K562 (cell line): ENCODE results near the gene SNX12. TPM values are rescaled to one million over a fixed set of nuclear protein-coding genes. Genes with fewer than 3 reads are reported as not detected.

Experiments used
- ATAC-seq: fragments of 200-7000 bp; cut with Tn5 transposase; 3 replicates; pipeline ENCODE4 v1.9.1; 2020; ENCODE audit warnings: moderate library complexity
- Bru-seq: library from RNA; stranded (reverse); fragments of 400-500 nt; gene quantifications from one replicate; lab custom pipeline; 2021; lab: Mats Ljungman, UMichigan
- BruChase-seq, 2 experiments: library from RNA; stranded (reverse); fragments of 400-500 nt; gene quantifications; one replicate each; lab custom pipeline; 2021; lab: Mats Ljungman, UMichigan
- BruUV-seq: library from RNA; stranded (reverse); fragments of 400-500 nt; replicated peaks from 2 replicates; lab custom pipeline; 2021; lab: Mats Ljungman, UMichigan
- CTCF ChIA-PET: fragments of 300-600 bp; formaldehyde crosslinking; extraction: SDS; loops from one replicate; lab custom pipeline; 2021; ENCODE audit warnings: low intra/inter-chr PET ratio; lab: Yijun Ruan, JAX
- POLR2A ChIA-PET: fragments of 300-600, 350-650 bp; sonication (Branson Sonifier 250); formaldehyde crosslinking; extraction: SDS; loops from one replicate; lab custom pipeline; 2021; ENCODE audit warnings: antibody characterized with exemption, inconsistent platforms; lab: Yijun Ruan, JAX
- DNase-seq, 4 experiments: peaks; one replicate each; pipeline versions ENCODE4 v3.0.0 to v3.0.0-alpha.2; 2011 to 2018; ENCODE audit warnings: low spot score in 3 of 4, mixed read lengths in 3 of 4; ENCODE audit errors: extremely low read depth in 1 of 4
- FAIRE-seq: peaks from 2 replicates; lab custom pipeline; 2011; peaks lifted over from hg19 to GRCh38; lab: Jason Lieb, UNC
- H2AFZ ChIP-seq: 2 replicates; pipeline ENCODE4 v1.6.0; 2011; ENCODE audit warnings: low read depth, low read length, control low read depth, inconsistent platforms
- H3K27ac ChIP-seq: fragments of 200-600 bp; 3 replicates; pipeline ENCODE4 v1.8.0; 2011; ENCODE audit warnings: low read depth, mild to moderate bottlenecking, control low read depth, inconsistent platforms, low read length, moderate library complexity, mixed read lengths; ENCODE audit errors: extremely low read depth
- H3K27me3 ChIP-seq, 2 experiments: fragments of 300-600 bp in 1 of 2; 2 replicates in 1 of 2; 3 replicates in 1 of 2; pipeline versions ENCODE4 v1.6.0 to v1.8.0; 2011; ENCODE audit warnings: inconsistent platforms in 2 of 2, low read length in 2 of 2, mild to moderate bottlenecking in 1 of 2, mixed read lengths in 1 of 2, moderate library complexity in 1 of 2; ENCODE audit not compliant: control insufficient read depth in 2 of 2, insufficient read depth in 2 of 2
- H3K36me3 ChIP-seq: fragments of 300-600 bp; 3 replicates; pipeline ENCODE4 v1.8.0; 2011; ENCODE audit warnings: mild to moderate bottlenecking, low read length, inconsistent platforms; ENCODE audit not compliant: control insufficient read depth, insufficient read depth
- H3K4me1 ChIP-seq, 2 experiments: fragments of 200-600 bp in 1 of 2; replicated peaks in 1 of 2; 2 replicates in 1 of 2; 3 replicates in 1 of 2; pipeline versions ENCODE4 v1.5.1 to v1.8.0; 2011; ENCODE audit warnings: inconsistent platforms in 2 of 2, low read length in 2 of 2, mild to moderate bottlenecking in 1 of 2, mixed read lengths in 1 of 2, moderate library complexity in 1 of 2; ENCODE audit not compliant: control insufficient read depth in 2 of 2, insufficient read depth in 2 of 2
- H3K4me2 ChIP-seq: 2 replicates; pipeline ENCODE4 v1.6.1; 2011; ENCODE audit warnings: low read length, control low read depth, inconsistent platforms, mixed read lengths; ENCODE audit not compliant: insufficient read depth
- H3K4me3 ChIP-seq: fragments of 200-600 bp; sonication (generic), shearing (Covaris generic); 2 replicates; pipeline ENCODE4 v1.5.1; 2016; ENCODE audit warnings: control low read depth, inconsistent platforms
- H3K79me2 ChIP-seq: fragments of 200-600 bp; 3 replicates; pipeline ENCODE4 v1.8.0; 2011; ENCODE audit warnings: low read length, inconsistent platforms; ENCODE audit not compliant: control insufficient read depth, insufficient read depth
- H3K9ac ChIP-seq, 2 experiments: 2 replicates each; pipeline versions ENCODE4 v1.6.0 to v1.6.1; 2011; ENCODE audit warnings: low read depth in 2 of 2, low read length in 2 of 2, control low read depth in 1 of 2, inconsistent platforms in 1 of 2, mild to moderate bottlenecking in 1 of 2, mixed read lengths in 1 of 2; ENCODE audit not compliant: insufficient read depth in 1 of 2
- H3K9me1 ChIP-seq: one replicate; pipeline ENCODE4 v1.6.0; 2011; ENCODE audit warnings: inconsistent platforms, mild to moderate bottlenecking, low read length, moderate library complexity; ENCODE audit not compliant: control insufficient read depth, insufficient read depth
- H3K9me3 ChIP-seq: replicated peaks from 2 replicates; pipeline ENCODE4 v1.5.1; 2011; ENCODE audit warnings: low read depth, low read length, inconsistent platforms; ENCODE audit not compliant: control insufficient read depth, insufficient read depth
- H4K20me1 ChIP-seq: replicated peaks from 2 replicates; pipeline ENCODE4 v1.6.1; 2011; ENCODE audit warnings: low read length, inconsistent platforms, mixed read lengths; ENCODE audit not compliant: control insufficient read depth, insufficient read depth
- BHLHE40 ChIP-seq: IDR thresholded peaks from 2 replicates; pipeline ENCODE4 v1.6.1; 2011; ENCODE audit warnings: low read length, improper control_type of control experiment
- DMBX1 ChIP-seq: fragments of 250-450 bp; sonication (Bioruptor Pico); IDR thresholded peaks from 2 replicates; pipeline ENCODE4 v1.8.0; 2022; ENCODE audit warnings: inconsistent platforms, mild to moderate bottlenecking, moderate library complexity, borderline replicate concordance
- EWSR1 ChIP-seq: fragments of 450-650 bp; IDR thresholded peaks from 2 replicates; pipeline ENCODE4 v1.6.1; 2018; ENCODE audit warnings: borderline replicate concordance, mild to moderate bottlenecking, low read depth, moderate library complexity; ENCODE audit not compliant: partially characterized antibody
- GATA2 ChIP-seq: sonication (generic); formaldehyde crosslinking; IDR thresholded peaks from 2 replicates; pipeline ENCODE4 v1.4.0; 2020; ENCODE audit warnings: mild to moderate bottlenecking, missing genetic modification reagents
- HCFC1 ChIP-seq: IDR thresholded peaks from 2 replicates; pipeline ENCODE4 v1.6.1; 2012; ENCODE audit warnings: low read depth, low read length, improper control_type of control experiment
- HEY1 ChIP-seq: fragments of 250-450 bp; sonication (Bioruptor Pico); IDR thresholded peaks from 2 replicates; pipeline ENCODE4 v1.5.0; 2020; ENCODE audit warnings: mild to moderate bottlenecking, moderate library complexity, borderline replicate concordance
- KDM5B ChIP-seq: fragments of 200-600 bp; sonication (generic); IDR thresholded peaks from 2 replicates; pipeline ENCODE4 v1.6.1; 2012; ENCODE audit warnings: low read depth, mild to moderate bottlenecking, moderate library complexity, low read length, control low read depth, inconsistent platforms; ENCODE audit not compliant: insufficient replicate concordance
- MCM2 ChIP-seq: fragments of 450-650 bp; IDR thresholded peaks from 2 replicates; pipeline ENCODE4 v1.6.1; 2017; ENCODE audit warnings: low read depth, mild to moderate bottlenecking
- NR1H2 ChIP-seq: sonication (generic); formaldehyde crosslinking; IDR thresholded peaks from 2 replicates; pipeline ENCODE4 v1.4.0; 2020; ENCODE audit warnings: mild to moderate bottlenecking, missing genetic modification reagents
- RFX5 ChIP-seq: IDR thresholded peaks from 2 replicates; pipeline ENCODE4 v1.6.1; 2011; ENCODE audit warnings: low read depth, mild to moderate bottlenecking, improper control_type of control experiment, low read length
- STAT5B ChIP-seq: fragments of 250-450 bp; sonication (Bioruptor Pico); IDR thresholded peaks from 2 replicates; pipeline ENCODE4 v1.8.0; 2021; ENCODE audit warnings: mild to moderate bottlenecking, inconsistent platforms
- TEAD1 ChIP-seq, 2 experiments: fragments of 450-650 bp in 1 of 2; sonication (generic) in 1 of 2; formaldehyde crosslinking; IDR thresholded peaks; 2 replicates each; pipeline versions ENCODE4 v1.4.0 to v1.8.0; 2020 to 2022; ENCODE audit warnings: mild to moderate bottlenecking in 2 of 2, missing genetic modification reagents in 1 of 2
- ZFP1 ChIP-seq: fragments of 450-650 bp; formaldehyde crosslinking; IDR thresholded peaks from 2 replicates; pipeline ENCODE4 v1.4.0; 2020; ENCODE audit warnings: mild to moderate bottlenecking, mixed read lengths
- ZNF444 ChIP-seq: fragments of 250-450 bp; sonication (Bioruptor Pico); IDR thresholded peaks from 2 replicates; pipeline ENCODE4 v1.4.0; 2020; ENCODE audit warnings: mild to moderate bottlenecking, moderate library complexity
- WGBS: fragments of 100-300 bp; shearing (Covaris generic); methylation state at CpG from one replicate; pipeline ENCODE4 v1.1.6; 2016; ENCODE audit warnings: low coverage, mixed read lengths; ENCODE audit not compliant: insufficient coverage; ENCODE audit errors: missing lambda C conversion rate; 5-methylcytosine and 5-hydroxymethylcytosine counted together
- in situ Hi-C: fragments of 300-500 bp; cut with MboI; formaldehyde crosslinking; loops from 4 replicates; pipeline ENCODE4 v1.15.0; 2018; ENCODE audit warnings: inconsistent platforms, mixed read lengths
- intact Hi-C: fragments of 100-400 bp; cut with micrococcal nuclease; formaldehyde crosslinking; loops from 2 replicates; pipeline ENCODE4 v1.14.2; 2022
- long read RNA-seq, 3 experiments: library from polyadenylated mRNA in 2 of 3; library from RNA in 1 of 3; unstranded in 2 of 3; stranded (forward) in 1 of 3; transcript quantifications; one replicate each; pipeline ENCODE4 v2.0.0, GENCODE V29; 2019 to 2022
- polyA minus RNA-seq, 3 experiments: library from RNA; depleted of rRNA, polyadenylated mRNA; stranded (reverse); fragments of >200 nt; gene quantifications; 2 replicates each; pipeline ENCODE4 v1.2.3, GENCODE V29; 2011
- polyA plus RNA-seq, 8 experiments: library from polyadenylated mRNA; depleted of rRNA in 4 of 8; stranded (reverse) in 5 of 8; unstranded in 3 of 8; fragments of >200 nt; fragmentation: Nextera tagmentation in 2 of 8; fragmentation: Illumina TruSeq in 1 of 8; extraction: Ambion mirVana in 2 of 8; extraction: Trizol in 1 of 8; gene quantifications; 2 replicates each; pipeline versions ENCODE4 v1.2.1 to v1.2.3, GENCODE V29; 2011 to 2014; ENCODE audit warnings: inconsistent platforms in 1 of 8, missing spikeins in 1 of 8
- total RNA-seq, 7 experiments: library from RNA; depleted of rRNA in 6 of 7; stranded (reverse); fragments of >200 nt in 6 of 7; fragmentation: Illumina TruSeq in 2 of 7; extraction: Trizol in 2 of 7; gene quantifications; 2 replicates each; pipeline versions ENCODE4 v1.2.1 to v1.2.3, GENCODE V29; 2011 to 2021; ENCODE audit warnings: low replicate concordance in 1 of 7
- TF ChIP-seq, protein P1 (sequence below): fragments of 450-650 bp; IDR thresholded peaks from 2 replicates; pipeline ENCODE4 v1.6.1; 2017; ENCODE audit warnings: antibody characterized with exemption

The SNX12 gene
- 10.9 and 11.1 TPM in 2 replicates for total RNA-seq (2011; cell fraction: chromatin; rRNA removed; ENCODE audit: low replicate concordance)
- 10.4 and 13.5 TPM in 2 replicates for total RNA-seq (2011; cell fraction: nucleolus; rRNA removed)
- 18.4 and 22.7 TPM in 2 replicates for total RNA-seq (2011; cell fraction: nucleoplasm; rRNA removed)
- 28.1 and 34.2 TPM in 2 replicates for total RNA-seq (2014; rRNA removed)
- 37.1 and 38.4 TPM in 2 replicates for total RNA-seq (2014; rRNA removed; fragmentation: Illumina TruSeq; extraction: Trizol)
- total RNA-seq (2015; rRNA removed; fragmentation: Illumina TruSeq; extraction: Trizol) = 35.3 and 37.8 TPM in 2 replicates
- total RNA-seq (2021) = 47.7 and 50.3 TPM in 2 replicates
- 32.7 and 47.6 TPM in 2 replicates for polyA plus RNA-seq (2011; rRNA removed)
- 37.4 and 46.1 TPM in 2 replicates for polyA plus RNA-seq (2011; cell fraction: cytosol; rRNA removed)
- polyA plus RNA-seq (2011; cell fraction: nucleus; rRNA removed) = 13.1 and 13.2 TPM in 2 replicates
- 38.1 and 39.5 TPM in 2 replicates for polyA plus RNA-seq (2012)
- 37.2 and 43.8 TPM in 2 replicates for polyA plus RNA-seq (2014; fragmentation: Illumina TruSeq; extraction: Trizol)
- polyA plus RNA-seq (2014; fragmentation: Nextera tagmentation; extraction: Ambion mirVana) = 10 to 100 TPM; 12.7 to 13.9 TPM
- polyA plus RNA-seq (2014; rRNA removed) = 35.5 and 43.4 TPM in 2 replicates
- 21.5 and 29.9 TPM in 2 replicates for polyA minus RNA-seq (2011; rRNA and poly(A)+ RNA removed)
- polyA minus RNA-seq (2011; cell fraction: cytosol; rRNA and poly(A)+ RNA removed) = 18.7 and 29.2 TPM in 2 replicates
- polyA minus RNA-seq (2011; cell fraction: nucleus; rRNA and poly(A)+ RNA removed) = 5.1 and 8.2 TPM in 2 replicates
- Bru-seq, nascent RNA = percentile 64 among the genes with signal in this experiment
- percentile 66 among the genes with signal in this experiment for BruChase-seq, experiment 1, labeled RNA remaining after a 2-hour chase
- percentile 75 among the genes with signal in this experiment for BruChase-seq, experiment 2, labeled RNA remaining after a 6-hour chase
- long read RNA-seq, experiment 1, partial matches to known transcripts = 0 of 65 reads
- long read RNA-seq, experiment 1, other reads (novel, unspliced or antisense) = 65 of 65 reads
- long read RNA-seq, experiment 2, transcript SNX12-202 (4 exons, 2,376 nt) = major isoform, 26 of 38 reads
- long read RNA-seq, experiment 2, partial matches to known transcripts = 1 of 38 reads
- long read RNA-seq, experiment 2, other reads (novel, unspliced or antisense) = 8 of 38 reads
- long read RNA-seq, experiment 3, partial matches to known transcripts = 0 of 5 reads
- long read RNA-seq, experiment 3, other reads (novel, unspliced or antisense) = 2 of 5 reads

DNA sequence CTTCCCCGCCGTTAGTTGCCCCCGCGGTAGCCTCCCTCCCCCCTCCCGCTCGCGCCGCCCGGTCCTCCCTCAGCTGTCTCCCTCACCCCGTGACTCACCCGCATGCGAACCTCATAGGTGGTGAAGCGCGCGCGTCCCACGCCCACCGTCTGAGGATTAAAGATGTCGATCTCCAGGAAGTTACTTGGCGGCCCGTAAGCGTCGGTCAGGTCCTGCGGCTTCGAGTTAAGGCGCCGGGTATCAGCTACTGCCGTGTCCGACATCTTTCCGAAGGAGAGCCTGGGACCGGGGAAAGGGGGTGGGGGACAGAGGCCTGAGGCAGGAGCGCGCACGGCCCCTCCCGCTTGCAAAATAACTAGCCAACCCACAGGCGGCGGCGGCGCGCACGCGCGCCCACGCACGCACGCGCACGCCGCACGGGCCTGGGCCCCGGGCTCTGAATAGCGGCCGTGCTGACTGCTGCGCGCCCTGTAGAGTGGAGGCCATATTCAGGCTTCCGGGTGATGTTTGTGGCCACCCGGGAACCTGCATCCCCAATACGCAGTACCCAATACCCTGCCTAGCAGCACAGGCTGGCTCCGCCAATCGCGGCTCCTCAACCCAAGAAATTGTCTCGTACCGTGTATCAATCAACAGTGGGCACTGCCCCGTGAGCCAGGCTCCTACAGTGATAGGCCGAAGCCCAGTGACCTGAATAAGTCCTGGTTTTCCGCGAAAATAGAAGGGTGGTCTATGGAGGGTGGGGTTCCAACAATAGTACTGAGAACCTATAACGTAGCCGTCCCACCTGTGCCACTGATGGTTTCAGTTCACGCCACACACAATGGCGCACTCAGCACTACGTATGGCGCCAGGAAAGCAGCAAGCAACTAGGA lies at the start of gene SNX12:
TSS of gene SNX12 (minus strand) at position 291 of the 875 bp plus-strand sequence. CDS start at position 263, 28 bp downstream.
- peak; percentile 97 for ATAC-seq
- intact Hi-C loops = no loop called here
- H3K9me3 ChIP-seq = no peaks in the 10 kb centered on the region
- H2AFZ ChIP-seq = peak within 1 kb of the TSS; percentile 100
- ChIA-PET CTCF (no interaction called here), POLR2A (interaction anchor here (0.9 to 1.1 kb wide), 3 partner anchors 10 to 114 kb away, joined by 3 to 4 read pairs (median 3); no protein-coding TSS in a partner anchor)
- H3K4me3 ChIP-seq = peak within 1 kb of the TSS; percentile 82
- H3K4me1 ChIP-seq = peaks cover 0 to 4% of the 10 kb centered on the region in 2 experiments; a peak in 2 of 5 replicates
- in situ Hi-C loops = no loop called here
- no peaks in the 10 kb centered on the region for H3K27me3 ChIP-seq
- DNase-seq = peak; percentile 76 to 94 (median 84)
- peak within 1 kb of the TSS; percentile 97 for H3K4me2 ChIP-seq
- H3K9ac ChIP-seq = peak within 1 kb of the TSS; percentile 79 to 89
- 1% methylated on average over 41 of the region's 73 CpGs for WGBS
- no peaks in the 10 kb centered on the region; the same call in 1 of the 2 replicates for H4K20me1 ChIP-seq
- H3K9me1 ChIP-seq = no peaks in the 10 kb centered on the region
- H3K36me3 ChIP-seq = peaks cover 5% of the 10 kb centered on the region
- no TSS peak for BruUV-seq
- peak; percentile 88 for FAIRE-seq
- peak within 1 kb of the TSS; percentile 75 for H3K27ac ChIP-seq
- H3K79me2 ChIP-seq = peaks cover 25% of the 10 kb centered on the region
- no peak for TF ChIP-seq HEY1 (CRISPR knock-in tag)
- TF ChIP-seq, protein P1, sequence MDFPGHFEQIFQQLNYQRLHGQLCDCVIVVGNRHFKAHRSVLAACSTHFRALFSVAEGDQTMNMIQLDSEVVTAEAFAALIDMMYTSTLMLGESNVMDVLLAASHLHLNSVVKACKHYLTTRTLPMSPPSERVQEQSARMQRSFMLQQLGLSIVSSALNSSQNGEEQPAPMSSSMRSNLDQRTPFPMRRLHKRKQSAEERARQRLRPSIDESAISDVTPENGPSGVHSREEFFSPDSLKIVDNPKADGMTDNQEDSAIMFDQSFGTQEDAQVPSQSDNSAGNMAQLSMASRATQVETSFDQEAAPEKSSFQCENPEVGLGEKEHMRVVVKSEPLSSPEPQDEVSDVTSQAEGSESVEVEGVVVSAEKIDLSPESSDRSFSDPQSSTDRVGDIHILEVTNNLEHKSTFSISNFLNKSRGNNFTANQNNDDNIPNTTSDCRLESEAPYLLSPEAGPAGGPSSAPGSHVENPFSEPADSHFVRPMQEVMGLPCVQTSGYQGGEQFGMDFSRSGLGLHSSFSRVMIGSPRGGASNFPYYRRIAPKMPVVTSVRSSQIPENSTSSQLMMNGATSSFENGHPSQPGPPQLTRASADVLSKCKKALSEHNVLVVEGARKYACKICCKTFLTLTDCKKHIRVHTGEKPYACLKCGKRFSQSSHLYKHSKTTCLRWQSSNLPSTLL = peak; percentile 83
- no peak for TF ChIP-seq ZFP1 (CRISPR knock-in tag)
- peak; percentile 95 for TF ChIP-seq BHLHE40
- TF ChIP-seq RFX5 = peak; percentile 89
- peak; percentile 92 for TF ChIP-seq HCFC1
- TF ChIP-seq NR1H2 (CRISPR knock-in tag) = no peak
- TF ChIP-seq GATA2 = no peak
- peak; percentile 90 for TF ChIP-seq DMBX1 (CRISPR knock-in tag)
- TF ChIP-seq KDM5B = no peak
- no peak for TF ChIP-seq MCM2
- TF ChIP-seq EWSR1 = no peak
- TF ChIP-seq ZNF444 (CRISPR knock-in tag) = no peak
- TF ChIP-seq TEAD1 (CRISPR knock-in tag; IDR thresholded peaks at IDR 0.05) = 0 out of 4 replicates have a peak, but pooled peaks of 1 of the 2 experiments have one; percentile 33
- TF ChIP-seq STAT5B (CRISPR knock-in tag) = no peak
